ENCODE measurements around the gene COA5. TPM values are rescaled to one million over a fixed set of nuclear protein-coding genes. Genes with fewer than 3 reads are reported as not detected.

The COA5 gene
- total and polyA plus RNA-seq, 3 experiments from 2014 or later = 26.7 to 31.2 (median 29.2) TPM

DNA sequence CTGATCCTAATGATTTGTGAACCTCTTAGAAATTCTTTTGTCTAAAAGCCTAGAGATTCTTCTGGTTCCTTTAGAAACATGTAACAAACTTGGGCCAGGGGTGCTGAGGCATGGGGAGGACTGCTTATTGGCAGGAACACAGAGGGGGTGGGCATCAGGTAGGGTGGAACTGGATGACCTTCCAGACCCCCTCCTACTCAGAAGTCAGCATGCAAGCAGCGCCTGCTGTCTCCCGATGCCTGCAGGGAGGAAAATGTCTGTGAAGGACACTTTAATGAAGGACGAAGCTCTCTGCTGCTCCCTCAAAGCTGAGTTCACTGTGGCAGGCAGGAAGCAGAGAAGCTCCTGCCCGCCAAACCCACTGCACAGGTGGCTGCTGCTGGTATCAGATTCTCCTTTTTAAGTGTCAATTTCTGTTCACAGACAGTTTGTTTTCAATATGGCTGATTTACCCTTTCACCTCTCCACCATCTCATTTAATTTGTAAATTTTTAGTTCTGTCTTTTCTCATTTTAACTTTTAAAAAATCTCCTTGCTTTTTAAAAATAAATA lies 19.4 kb downstream of the COA5 start:
- DNase-seq = no peak
- Histone ChIP-seq H3K4me1 (ENCODE audit: insufficient read depth, low read length) (no peaks in the 10 kb centered on the region), H3K27ac (ENCODE audit: low read depth, low read length) (no peak overlapping the region), H3K27me3 (ENCODE audit: insufficient read depth, low read length, poor library complexity, severe bottlenecking) (no peaks in the 10 kb centered on the region), H3K4me3 (ENCODE audit: low read length) (no peak overlapping the region), H3K36me3 (ENCODE audit: insufficient read depth, low read length) (peaks cover 27% of the 10 kb centered on the region), H3K9me3 (ENCODE audit: low read length) (no peaks in the 10 kb centered on the region)
- Mint-ChIP-seq H3K36me3 (peaks cover 16 to 96% (median 41%) of the 10 kb centered on the region in 3 donors), H3K27me3 (no peaks in the 10 kb centered on the region), H3K4me1 (peaks cover 2 to 7% (median 7%) of the 10 kb centered on the region in 3 donors), H3K9me3 (peaks cover 0 to 5% (median 2%) of the 10 kb centered on the region in 5 donors), H3K27ac (peak overlapping the region in 5 of 8 donors; percentile 37 to 68 (median 52)), H3K4me3 (no peak overlapping the region)
- POLR2A ChIA-PET = interaction anchor here (0.6 kb wide), 1 partner anchor 276 kb away, joined by 4 read pairs; no protein-coding TSS in a partner anchor
- CTCF ChIA-PET = no interaction called here

DNA sequence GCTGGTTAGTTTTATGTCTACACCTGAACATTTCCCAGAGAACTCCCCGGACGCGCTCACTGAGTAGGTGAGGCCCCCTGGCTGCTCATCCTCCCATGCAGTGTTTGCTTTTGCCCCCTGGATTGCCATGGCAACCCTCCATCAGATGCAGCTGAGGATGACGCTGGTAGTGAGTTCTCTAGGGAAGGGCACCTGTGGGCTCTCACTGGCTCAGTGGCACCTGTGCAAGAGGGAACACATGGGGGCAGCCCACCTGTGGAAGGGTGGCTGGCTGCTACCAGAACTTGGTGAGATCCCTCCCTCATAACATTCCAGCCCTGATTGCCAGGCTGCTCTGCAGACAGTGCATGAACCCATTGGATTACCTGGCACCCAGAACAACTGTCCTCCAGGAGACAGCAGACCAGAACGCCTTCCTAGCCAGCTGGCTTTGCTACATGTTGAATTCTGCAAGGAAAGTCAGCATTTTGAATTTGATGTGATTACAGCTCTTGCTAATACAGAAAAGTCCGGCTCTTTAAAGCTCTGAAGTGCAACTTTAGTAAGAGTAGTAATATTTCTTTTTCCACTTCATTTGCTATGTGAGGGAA lies 21.7 kb downstream of the COA5 start:
- Mint-ChIP-seq H3K36me3 (peaks cover 6 to 95% (median 34%) of the 10 kb centered on the region in 3 donors), H3K4me1 (peaks cover 0 to 3% (median 2%) of the 10 kb centered on the region in 3 donors), H3K9me3 (no peaks in the 10 kb centered on the region), H3K27me3 (no peaks in the 10 kb centered on the region), H3K27ac (peak overlapping the region in 5 of 8 donors; percentile 23 to 68 (median 29)), H3K4me3 (no peak overlapping the region)
- peaks cover 43% of the 10 kb centered on the region for H3K36me3 ChIP-seq (ENCODE audit: insufficient read depth, low read length)
- H3K27me3 ChIP-seq (ENCODE audit: insufficient read depth, low read length, poor library complexity, severe bottlenecking) = no peaks in the 10 kb centered on the region
- H3K9me3 ChIP-seq (ENCODE audit: low read length) = no peaks in the 10 kb centered on the region
- no peaks in the 10 kb centered on the region for H3K4me1 ChIP-seq (ENCODE audit: insufficient read depth, low read length)
- CTCF ChIA-PET = interaction anchor here (1.7 kb wide), 1 partner anchor 10 kb away, joined by 4 read pairs; no protein-coding TSS in a partner anchor
- POLR2A ChIA-PET = no interaction called here
- H3K4me3 ChIP-seq (ENCODE audit: low read length) = no peak overlapping the region
- H3K27ac ChIP-seq (ENCODE audit: low read depth, low read length) = no peak overlapping the region
- no peak for DNase-seq

DNA sequence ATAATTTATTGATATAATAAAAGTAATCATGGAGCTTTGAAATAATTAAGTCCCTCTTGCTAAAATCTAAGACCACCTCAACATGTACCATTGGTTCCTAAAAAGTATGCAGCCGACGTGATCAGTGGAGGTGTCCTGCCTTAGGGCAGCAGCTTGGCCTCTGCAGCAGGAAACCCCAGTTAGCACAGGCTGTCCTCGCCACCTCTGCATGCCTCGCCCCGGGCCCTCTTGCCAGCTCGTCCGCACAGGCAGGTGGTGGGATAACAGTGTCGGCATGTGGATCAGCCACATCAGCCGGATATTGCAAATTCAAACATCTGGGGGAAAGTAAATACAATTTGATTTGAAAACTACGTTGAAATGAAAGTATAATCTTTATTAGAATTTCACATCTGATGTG lies 22.9 kb downstream of the COA5 start:
- H3K4me1 Mint-ChIP-seq = peaks cover 0 to 3% (median 2%) of the 10 kb centered on the region in 3 donors
- no peak overlapping the region for H3K4me3 ChIP-seq (ENCODE audit: low read length)
- H3K36me3 Mint-ChIP-seq = peaks cover 6 to 94% (median 31%) of the 10 kb centered on the region in 3 donors
- H3K9me3 ChIP-seq (ENCODE audit: low read length) = no peaks in the 10 kb centered on the region
- H3K27ac Mint-ChIP-seq = peak overlapping the region in 1 of 8 donors; percentile 52
- POLR2A ChIA-PET = no interaction called here
- H3K9me3 Mint-ChIP-seq = no peaks in the 10 kb centered on the region
- CTCF ChIA-PET = interaction anchor here (1.2 kb wide), 2 partner anchors 12 to 16 kb away, joined by 3 to 4 read pairs; no protein-coding TSS in a partner anchor
- no peaks in the 10 kb centered on the region for H3K27me3 ChIP-seq (ENCODE audit: insufficient read depth, low read length, poor library complexity, severe bottlenecking)
- no peak for DNase-seq
- peaks cover 45% of the 10 kb centered on the region for H3K36me3 ChIP-seq (ENCODE audit: insufficient read depth, low read length)
- no peak overlapping the region for H3K27ac ChIP-seq (ENCODE audit: low read depth, low read length)
- H3K27me3 Mint-ChIP-seq = no peaks in the 10 kb centered on the region
- no peaks in the 10 kb centered on the region for H3K4me1 ChIP-seq (ENCODE audit: insufficient read depth, low read length)
- H3K4me3 Mint-ChIP-seq = no peak overlapping the region

DNA sequence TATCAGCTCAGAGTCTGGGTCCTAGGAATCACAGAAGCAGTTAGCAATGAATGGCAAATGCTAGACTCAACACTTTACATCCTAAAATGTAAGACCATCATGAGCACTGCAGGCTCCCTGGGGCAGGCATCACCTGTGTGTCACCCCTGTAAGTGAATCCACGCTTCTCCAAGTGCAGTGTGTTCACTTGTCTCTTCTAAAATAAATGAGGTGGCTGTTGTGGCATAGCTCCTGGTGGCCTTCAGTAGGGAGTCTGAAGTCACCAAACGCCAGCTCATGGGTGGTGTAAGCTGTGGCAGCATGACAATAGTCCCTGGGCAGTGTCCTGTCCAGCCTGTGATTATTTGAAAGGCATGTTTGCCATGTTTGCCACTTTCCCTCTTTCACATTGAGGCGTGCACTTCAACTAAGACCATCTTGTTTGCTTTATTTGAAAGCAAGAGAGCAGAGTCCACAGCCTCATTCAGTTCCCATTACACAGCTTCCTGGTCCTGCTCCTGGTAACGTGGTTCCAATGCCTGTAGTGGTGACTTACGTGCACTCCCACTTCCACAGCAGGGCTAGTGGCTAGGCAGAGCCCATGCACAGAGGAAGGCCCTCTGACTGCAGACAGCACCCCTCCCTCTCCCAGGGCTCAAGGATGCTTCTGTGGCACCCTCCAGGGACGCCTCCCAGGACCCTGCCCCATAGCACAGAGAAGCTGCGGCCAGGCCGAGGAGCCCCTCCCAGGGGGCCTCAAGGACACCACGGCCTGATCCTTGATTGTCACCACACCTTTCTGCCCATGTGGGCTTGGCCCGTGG lies 24.3 kb downstream of the COA5 start:
- Histone ChIP-seq H3K4me3 (ENCODE audit: low read length) (no peak overlapping the region), H3K27me3 (ENCODE audit: insufficient read depth, low read length, poor library complexity, severe bottlenecking) (no peaks in the 10 kb centered on the region), H3K36me3 (ENCODE audit: insufficient read depth, low read length) (peaks cover 52% of the 10 kb centered on the region), H3K27ac (ENCODE audit: low read depth, low read length) (no peak overlapping the region), H3K4me1 (ENCODE audit: insufficient read depth, low read length) (no peaks in the 10 kb centered on the region), H3K9me3 (ENCODE audit: low read length) (no peaks in the 10 kb centered on the region)
- H3K27ac Mint-ChIP-seq = no peak overlapping the region
- H3K27me3 Mint-ChIP-seq = no peaks in the 10 kb centered on the region
- DNase-seq = no peak
- ChIA-PET CTCF (interaction anchor here (0.9 to 1.2 kb wide), 2 partner anchors 9 to 65 kb away, joined by 3 read pairs; no protein-coding TSS in a partner anchor), POLR2A (no interaction called here)
- H3K4me3 Mint-ChIP-seq = no peak overlapping the region
- H3K4me1 Mint-ChIP-seq = peaks cover 0 to 3% (median 2%) of the 10 kb centered on the region in 3 donors
- peaks cover 6 to 92% (median 27%) of the 10 kb centered on the region in 3 donors for H3K36me3 Mint-ChIP-seq
- H3K9me3 Mint-ChIP-seq = no peaks in the 10 kb centered on the region

DNA sequence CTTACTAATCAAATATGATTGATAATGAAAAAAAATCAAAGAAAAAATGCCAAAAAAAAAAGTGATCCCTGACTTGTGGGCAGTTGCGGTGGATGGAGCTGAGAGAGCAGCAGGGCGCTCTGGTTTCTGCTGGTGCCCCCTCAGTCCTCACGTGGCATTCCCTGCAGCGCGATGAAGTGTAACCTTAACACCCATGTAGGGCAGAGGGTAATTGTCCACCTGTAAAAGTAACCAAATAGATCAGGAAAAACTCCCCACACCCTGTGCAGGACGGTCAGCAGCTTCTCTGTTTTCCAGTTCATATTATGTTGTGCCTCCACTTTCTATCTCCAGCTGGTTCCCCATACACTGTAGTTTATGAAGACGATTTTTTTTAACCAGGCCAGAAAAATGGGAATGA lies 25.0 kb downstream of the COA5 start:
- H3K36me3 Mint-ChIP-seq = peaks cover 6 to 92% (median 29%) of the 10 kb centered on the region in 3 donors
- H3K4me3 Mint-ChIP-seq = no peak overlapping the region
- no peaks in the 10 kb centered on the region for H3K9me3 Mint-ChIP-seq
- Histone ChIP-seq H3K27ac (ENCODE audit: low read depth, low read length) (no peak overlapping the region), H3K36me3 (ENCODE audit: insufficient read depth, low read length) (peaks cover 52% of the 10 kb centered on the region), H3K27me3 (ENCODE audit: insufficient read depth, low read length, poor library complexity, severe bottlenecking) (no peaks in the 10 kb centered on the region), H3K4me3 (ENCODE audit: low read length) (no peak overlapping the region), H3K4me1 (ENCODE audit: insufficient read depth, low read length) (no peaks in the 10 kb centered on the region), H3K9me3 (ENCODE audit: low read length) (no peaks in the 10 kb centered on the region)
- ChIA-PET POLR2A (no interaction called here), CTCF (interaction anchor here (0.9 to 1.2 kb wide), 2 partner anchors 8 to 66 kb away, joined by 3 read pairs; no protein-coding TSS in a partner anchor)
- no peaks in the 10 kb centered on the region for H3K27me3 Mint-ChIP-seq
- peaks cover 0 to 3% (median 0%) of the 10 kb centered on the region in 3 donors for H3K4me1 Mint-ChIP-seq
- H3K27ac Mint-ChIP-seq = peak overlapping the region in 1 of 8 donors; percentile 4
- no peak for DNase-seq

DNA sequence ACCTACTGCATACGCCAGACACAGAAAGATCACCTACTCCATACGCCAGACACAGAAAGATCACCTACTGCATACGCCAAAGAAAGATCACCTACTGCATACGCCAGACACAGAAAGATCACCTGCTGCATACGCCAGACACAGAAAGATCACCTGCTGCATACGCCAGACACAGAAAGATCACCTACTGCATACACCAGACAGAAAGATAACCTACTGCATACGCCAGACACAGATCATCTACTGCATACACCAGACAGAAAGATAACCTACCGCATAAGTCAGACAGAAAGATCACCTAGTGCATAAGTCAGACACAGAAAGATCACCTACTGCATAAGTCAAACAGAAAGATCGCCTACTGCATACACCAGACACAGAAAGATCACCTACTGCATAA lies 25.8 kb downstream of the COA5 start:
- CTCF ChIA-PET = no interaction called here
- peaks cover 5 to 93% (median 29%) of the 10 kb centered on the region in 3 donors for H3K36me3 Mint-ChIP-seq
- no peak for DNase-seq
- H3K27me3 ChIP-seq (ENCODE audit: insufficient read depth, low read length, poor library complexity, severe bottlenecking) = no peaks in the 10 kb centered on the region
- peak overlapping the region in 3 of 8 donors; percentile 4 to 61 (median 12) for H3K27ac Mint-ChIP-seq
- POLR2A ChIA-PET = no interaction called here
- H3K4me1 Mint-ChIP-seq = peaks cover 0 to 3% (median 0%) of the 10 kb centered on the region in 3 donors
- no peaks in the 10 kb centered on the region for H3K27me3 Mint-ChIP-seq
- no peak overlapping the region for H3K4me3 ChIP-seq (ENCODE audit: low read length)
- H3K4me1 ChIP-seq (ENCODE audit: insufficient read depth, low read length) = no peaks in the 10 kb centered on the region
- H3K9me3 ChIP-seq (ENCODE audit: low read length) = no peaks in the 10 kb centered on the region
- no peak overlapping the region for H3K4me3 Mint-ChIP-seq
- no peaks in the 10 kb centered on the region for H3K9me3 Mint-ChIP-seq
- H3K27ac ChIP-seq (ENCODE audit: low read depth, low read length) = no peak overlapping the region
- peaks cover 60% of the 10 kb centered on the region for H3K36me3 ChIP-seq (ENCODE audit: insufficient read depth, low read length)

DNA sequence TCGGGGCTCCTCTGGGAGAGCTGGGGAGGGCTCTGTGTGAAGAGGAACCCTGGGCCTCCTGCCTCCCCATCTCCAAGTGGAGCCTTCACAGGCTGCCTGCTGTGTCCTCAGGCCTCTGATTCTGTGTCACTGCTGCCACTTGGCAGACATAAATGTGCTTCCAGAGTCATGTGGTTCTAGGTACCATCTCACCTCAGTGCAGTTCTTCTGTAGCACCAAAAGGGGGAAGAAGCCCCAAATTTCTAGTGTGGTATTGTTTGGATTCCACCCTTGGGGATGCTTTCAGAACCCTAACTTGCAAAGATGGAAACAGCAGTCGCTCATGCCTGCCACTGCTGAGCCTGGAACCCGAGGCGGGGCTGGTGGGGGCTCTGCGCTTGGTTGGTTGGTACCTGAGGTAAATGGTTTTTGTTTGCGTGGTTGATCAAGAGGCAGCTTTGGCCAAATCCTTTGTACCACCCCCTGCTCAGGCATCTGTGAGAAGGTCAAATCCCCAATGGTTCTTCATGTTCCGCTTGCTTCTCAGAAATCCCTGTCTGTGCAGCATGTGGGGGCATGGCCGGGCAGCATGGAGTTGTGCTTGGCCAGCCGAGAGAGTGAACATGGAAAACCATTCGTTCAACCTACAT lies 27.5 kb downstream of the COA5 start:
- Histone ChIP-seq H3K27me3 (ENCODE audit: insufficient read depth, low read length, poor library complexity, severe bottlenecking) (no peaks in the 10 kb centered on the region), H3K4me3 (ENCODE audit: low read length) (no peak overlapping the region), H3K4me1 (ENCODE audit: insufficient read depth, low read length) (no peaks in the 10 kb centered on the region), H3K36me3 (ENCODE audit: insufficient read depth, low read length) (peaks cover 74% of the 10 kb centered on the region), H3K27ac (ENCODE audit: low read depth, low read length) (no peak overlapping the region), H3K9me3 (ENCODE audit: low read length) (no peaks in the 10 kb centered on the region)
- Mint-ChIP-seq H3K36me3 (peaks cover 0 to 93% (median 29%) of the 10 kb centered on the region in 3 donors), H3K9me3 (no peaks in the 10 kb centered on the region), H3K4me1 (no peaks in the 10 kb centered on the region), H3K27ac (peak overlapping the region in 2 of 8 donors; percentile 0 to 50), H3K27me3 (no peaks in the 10 kb centered on the region), H3K4me3 (no peak overlapping the region)
- DNase-seq = no peak
- POLR2A ChIA-PET = no interaction called here
- CTCF ChIA-PET = no interaction called here

Measured in CD8-positive, alpha-beta memory T cell (primary cell).